Uterus (tissue), 2 donors: ENCODE measurements around the gene DBNL.
"Not testable (repeated sequence)": the region's sequence is repeated elsewhere in the genome, so short reads cannot be mapped to it uniquely, and the experiment has no call there.

Source experiments
- POLR2A ChIP-seq, 2 donors: fragments of 450-650 bp; IDR thresholded peaks; one replicate each; pipeline ENCODE4 v1.6.1; 2016; ENCODE audit warnings: antibody characterized with exemption in 2 of 2, mild to moderate bottlenecking in 1 of 2, moderate library complexity in 1 of 2
- TF ChIP-seq, protein P1 (sequence below), 4 experiments: fragments of 200-600 bp in 2 of 4; fragments of 450-650 bp in 2 of 4; sonication (generic) in 2 of 4; IDR thresholded peaks; one replicate each; pipeline ENCODE4 v1.5.1; 2016 to 2019; ENCODE audit warnings: antibody characterized with exemption in 4 of 4, mild to moderate bottlenecking in 2 of 4, moderate library complexity in 1 of 4

GRCh38 chr7:44022069-44022468 is 22.4 kb upstream of the DBNL start:
- not testable (repeated sequence) for TF ChIP-seq POLR2A (IDR thresholded peaks at IDR 0.05)
- TF ChIP-seq, protein P1, sequence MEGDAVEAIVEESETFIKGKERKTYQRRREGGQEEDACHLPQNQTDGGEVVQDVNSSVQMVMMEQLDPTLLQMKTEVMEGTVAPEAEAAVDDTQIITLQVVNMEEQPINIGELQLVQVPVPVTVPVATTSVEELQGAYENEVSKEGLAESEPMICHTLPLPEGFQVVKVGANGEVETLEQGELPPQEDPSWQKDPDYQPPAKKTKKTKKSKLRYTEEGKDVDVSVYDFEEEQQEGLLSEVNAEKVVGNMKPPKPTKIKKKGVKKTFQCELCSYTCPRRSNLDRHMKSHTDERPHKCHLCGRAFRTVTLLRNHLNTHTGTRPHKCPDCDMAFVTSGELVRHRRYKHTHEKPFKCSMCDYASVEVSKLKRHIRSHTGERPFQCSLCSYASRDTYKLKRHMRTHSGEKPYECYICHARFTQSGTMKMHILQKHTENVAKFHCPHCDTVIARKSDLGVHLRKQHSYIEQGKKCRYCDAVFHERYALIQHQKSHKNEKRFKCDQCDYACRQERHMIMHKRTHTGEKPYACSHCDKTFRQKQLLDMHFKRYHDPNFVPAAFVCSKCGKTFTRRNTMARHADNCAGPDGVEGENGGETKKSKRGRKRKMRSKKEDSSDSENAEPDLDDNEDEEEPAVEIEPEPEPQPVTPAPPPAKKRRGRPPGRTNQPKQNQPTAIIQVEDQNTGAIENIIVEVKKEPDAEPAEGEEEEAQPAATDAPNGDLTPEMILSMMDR (IDR thresholded peaks at IDR 0.05), result not testable (repeated sequence)
